ENCODE data around the gene PPARG.

Gene PPARG

GRCh38 chr3:12479919-12480427 is 191.1 kb downstream of the PPARG start:
- DNase-seq (ENCODE audit: low read depth in 4 of 4, low spot score in 1 of 4), result no peak

GRCh38 chr3:12483410-12483809 is 194.5 kb downstream of the PPARG start:
- DNase-seq (ENCODE audit: low read depth in 4 of 4, low spot score in 1 of 4), result no peak

DNA sequence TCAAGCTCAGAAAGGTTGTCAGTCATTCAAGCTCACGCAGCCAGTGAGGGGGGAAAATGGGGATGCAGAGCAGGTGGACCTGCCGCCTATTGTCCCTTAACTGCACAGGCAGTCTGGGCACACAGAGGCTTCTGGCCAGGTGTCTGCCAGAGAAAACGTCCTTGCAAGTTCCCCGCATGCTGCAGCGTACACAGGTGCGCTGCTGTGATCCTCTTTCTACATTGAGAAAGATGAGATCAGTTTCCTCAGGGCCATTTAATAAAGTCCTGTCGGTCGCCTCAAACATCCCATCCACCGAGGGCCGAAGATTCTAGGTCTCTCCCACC is 195.0 kb downstream of the PPARG start:
- DNase-seq (ENCODE audit: low read depth in 4 of 4, low spot score in 1 of 4), result no peak

Data from stimulated activated CD4-positive, alpha-beta T cell treated with anti-CD3 and anti-CD28 coated beads, Interleukin-1b, Interleukin-23, amount 100 ng/mL, for 24 hours (primary cell).